HepG2 (cell line): ENCODE results near the gene PAN2. TPM values are rescaled to one million over a fixed set of nuclear protein-coding genes. Genes with fewer than 3 reads are reported as not detected.

Experiments
- ATM ChIP-seq: fragments of 450-650 bp; IDR thresholded peaks from 2 replicates; pipeline ENCODE4 v1.7.1; 2017; ENCODE audit warnings: mild to moderate bottlenecking, borderline replicate concordance
- GATA4 ChIP-seq: sonication (generic); IDR thresholded peaks from 2 replicates; pipeline ENCODE4 v1.6.1; 2016; ENCODE audit warnings: antibody characterized with exemption, low read depth, borderline replicate concordance
- HDAC2 ChIP-seq: sonication (generic); formaldehyde crosslinking; IDR thresholded peaks from 2 replicates; pipeline ENCODE4 v1.4.0; 2020; ENCODE audit warnings: missing genetic modification reagents
- HNRNPLL ChIP-seq: fragments of 200-400 bp; formaldehyde crosslinking; IDR thresholded peaks from 2 replicates; pipeline ENCODE4 v1.6.1; 2017; ENCODE audit warnings: mild to moderate bottlenecking, low read depth, low read length; ENCODE audit not compliant: poor library complexity, severe bottlenecking
- IKZF4 ChIP-seq: sonication (generic); formaldehyde crosslinking; IDR thresholded peaks from 2 replicates; pipeline ENCODE4 v1.5.1; 2020; ENCODE audit warnings: borderline replicate concordance, mild to moderate bottlenecking, low read depth, missing genetic modification reagents; ENCODE audit errors: not compliant biosample characterization
- MTERF4 ChIP-seq: sonication (generic); formaldehyde crosslinking; IDR thresholded peaks from 2 replicates; pipeline ENCODE4 v1.8.0; 2023; ENCODE audit warnings: mild to moderate bottlenecking, missing genetic modification reagents
- SALL1 ChIP-seq: sonication (generic); formaldehyde crosslinking; IDR thresholded peaks from 2 replicates; pipeline ENCODE4 v1.8.0; 2022; ENCODE audit warnings: mild to moderate bottlenecking, missing genetic modification reagents
- SIX1 ChIP-seq: sonication (generic); formaldehyde crosslinking; IDR thresholded peaks from 2 replicates; pipeline ENCODE4 v1.4.0; 2020; ENCODE audit warnings: missing genetic modification reagents, borderline replicate concordance
- SP1 ChIP-seq, 2 experiments: fragments of 450-650 bp in 1 of 2; sonication (generic) in 1 of 2; formaldehyde crosslinking in 1 of 2; IDR thresholded peaks; 2 replicates each; pipeline versions ENCODE4 v1.4.0 to v1.6.1; 2016 to 2020; ENCODE audit warnings: missing genetic modification reagents in 1 of 2
- TGIF2 ChIP-seq: IDR thresholded peaks from 2 replicates; pipeline ENCODE4 v1.6.1; 2016; ENCODE audit warnings: control low read depth, missing compliant biosample characterization
- YEATS4 ChIP-seq: sonication (generic); formaldehyde crosslinking; IDR thresholded peaks from 2 replicates; pipeline ENCODE4 v1.4.0; 2020; ENCODE audit warnings: missing genetic modification reagents, borderline replicate concordance
- ZBTB44 ChIP-seq: sonication (generic); formaldehyde crosslinking; IDR thresholded peaks from 2 replicates; pipeline ENCODE4 v1.4.0; 2020; ENCODE audit warnings: missing genetic modification reagents
- ZFP37 ChIP-seq: sonication (generic); formaldehyde crosslinking; IDR thresholded peaks from 2 replicates; pipeline ENCODE4 v1.4.0; 2020; ENCODE audit warnings: missing genetic modification reagents, borderline replicate concordance
- ZNF124 ChIP-seq: sonication (generic); formaldehyde crosslinking; IDR thresholded peaks from 2 replicates; pipeline ENCODE4 v1.4.0; 2020; ENCODE audit warnings: missing genetic modification reagents
- ZNF136 ChIP-seq: sonication (generic); formaldehyde crosslinking; IDR thresholded peaks from 2 replicates; pipeline ENCODE4 v1.8.1; 2022; ENCODE audit warnings: low read depth, mild to moderate bottlenecking, moderate library complexity, missing genetic modification reagents
- ZNF513 ChIP-seq: sonication (generic); formaldehyde crosslinking; conservative IDR thresholded peaks from 2 replicates; pipeline ENCODE4 v1.5.0; 2020; ENCODE audit warnings: missing genetic modification reagents
- ZNF556 ChIP-seq: sonication (generic); formaldehyde crosslinking; IDR thresholded peaks from 2 replicates; pipeline ENCODE4 v1.4.0; 2020; ENCODE audit warnings: mild to moderate bottlenecking, missing genetic modification reagents, borderline replicate concordance
- ZNF646 ChIP-seq: sonication (generic); formaldehyde crosslinking; IDR thresholded peaks from 2 replicates; pipeline ENCODE4 v1.9.0; 2021; ENCODE audit warnings: mild to moderate bottlenecking, missing genetic modification reagents
- polyA plus RNA-seq, 8 experiments: library from polyadenylated mRNA; depleted of rRNA in 3 of 8; stranded (reverse) in 7 of 8; unstranded in 1 of 8; fragments of >200 nt; fragmentation: Illumina TruSeq in 4 of 8; extraction: Trizol in 4 of 8; gene quantifications; 2 replicates each; pipeline versions ENCODE4 v1.2.1 to v1.2.3, GENCODE V29; 2011 to 2016; ENCODE audit warnings: low read depth in 4 of 8, missing spikeins in 1 of 8, mixed read lengths in 1 of 8; ENCODE audit not compliant: insufficient read depth in 1 of 8
- total RNA-seq, 5 experiments: library from RNA; depleted of rRNA; stranded (reverse); fragments of >200 nt; fragmentation: Illumina TruSeq; extraction: Trizol; gene quantifications; 2 replicates each; pipeline ENCODE4 v1.2.3, GENCODE V29; 2016; ENCODE audit warnings: low read depth in 1 of 5

The PAN2 gene
- total and polyA plus RNA-seq, 2 of the 13 experiments (the other 11 are each of a cell fraction or from before 2014, with no cell fraction given), result 27.2 to 61.1 TPM

- no peak for TF ChIP-seq ZNF646
- peak; percentile 58; the same call in 1 of the 2 replicates for TF ChIP-seq ZNF556 (CRISPR knock-in tag)
- TF ChIP-seq ZNF124 (CRISPR knock-in tag), result peak; percentile 75; the same call in 1 of the 2 replicates
- TF ChIP-seq GATA4, result 0 out of 2 replicates have a peak, but pooled peaks have one; percentile 19
- TF ChIP-seq YEATS4 (CRISPR knock-in tag), result peak; percentile 82; the same call in 1 of the 2 replicates
- TF ChIP-seq ZBTB44, result no peak
- TF ChIP-seq HNRNPLL, result peak; percentile 97
- peak; percentile 86 for TF ChIP-seq SALL1 (CRISPR knock-in tag)
- no peak for TF ChIP-seq ATM
- peak; percentile 81 for TF ChIP-seq HDAC2 (CRISPR knock-in tag)
- peak; percentile 88 for TF ChIP-seq IKZF4 (CRISPR knock-in tag)
- no peak for TF ChIP-seq ZNF513
- TF ChIP-seq MTERF4 (CRISPR knock-in tag), result peak; percentile 41; the same call in 1 of the 2 replicates
- peak; percentile 76; the same call in 1 of the 2 replicates for TF ChIP-seq ZNF136 (CRISPR knock-in tag)
- TF ChIP-seq SP1 (IDR thresholded peaks at IDR 0.05), result no peak
- TF ChIP-seq SP1 (CRISPR knock-in tag; IDR thresholded peaks at IDR 0.05), result peak; percentile 30; the same call in 1 of the 2 replicates
- TF ChIP-seq TGIF2 (CRISPR knock-in tag), result peak; percentile 72; the same call in 1 of the 2 replicates
- TF ChIP-seq SIX1, result 0 out of 2 replicates have a peak, but pooled peaks have one; percentile 30
- no peak for TF ChIP-seq ZFP37 (CRISPR knock-in tag)
Measured at GRCh38 chr12:56266693-56267442, 66.9 kb downstream of the PAN2 start, which contains the start of gene COQ10A (continued).
